Measurements from ENCODE around the gene LKAAEAR1.

LKAAEAR1 gene

GRCh38 chr20:64077541-64077875 is 6.7 kb downstream of the LKAAEAR1 start:
- no peak for DNase-seq

GRCh38 chr20:64077094-64077493 is 7.1 kb downstream of the LKAAEAR1 start:
- no peak for DNase-seq

DNA sequence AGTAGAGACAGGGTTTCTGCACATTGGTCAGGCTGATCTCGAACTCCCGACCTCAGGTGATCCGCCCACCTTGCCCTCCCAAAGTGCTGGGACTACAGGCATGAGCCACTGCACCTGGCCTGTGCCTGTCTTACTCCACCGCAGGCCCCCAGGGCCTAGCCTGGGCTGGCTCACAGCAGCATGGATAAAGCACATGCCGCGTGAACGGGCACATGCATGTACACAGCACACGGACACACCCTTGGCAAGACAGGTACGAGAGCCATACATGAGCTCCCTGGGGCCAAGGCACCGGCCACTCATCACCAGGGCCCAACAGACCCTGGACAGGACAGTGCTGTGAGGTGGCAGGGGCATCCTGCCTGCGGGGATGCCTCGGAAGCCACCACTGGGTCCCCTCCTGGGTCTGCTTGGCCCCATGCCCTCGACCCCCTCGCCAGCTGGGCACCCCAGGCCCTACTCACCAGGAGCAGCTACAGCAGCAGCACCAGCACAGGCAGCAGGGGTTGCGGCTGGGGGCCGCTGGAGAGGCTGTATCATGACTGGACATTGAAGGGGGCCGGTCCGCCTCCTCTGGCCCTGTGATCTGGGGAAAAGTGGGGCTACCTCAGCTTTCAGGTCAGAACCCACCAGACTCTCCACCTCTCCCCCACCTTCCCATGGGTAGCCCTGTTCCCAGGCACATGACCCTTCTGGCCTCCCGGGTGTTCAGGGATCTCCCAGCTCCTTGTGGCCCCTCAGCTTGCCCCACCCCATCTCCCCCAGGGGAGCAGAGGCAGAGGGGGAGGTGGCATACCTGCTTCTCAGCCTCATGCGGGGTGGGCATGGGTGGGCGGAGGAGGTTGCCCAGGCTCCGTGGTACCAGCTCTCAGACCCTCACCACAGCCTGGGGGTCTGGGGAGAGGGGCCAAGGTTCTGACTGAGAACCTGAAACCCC is 7.9 kb downstream of the LKAAEAR1 start:
- DNase-seq: no peak

GRCh38 chr20:64075556-64075955 is 8.6 kb downstream of the LKAAEAR1 start:
- no peak for DNase-seq

GRCh38 chr20:64074963-64075362 is 9.2 kb downstream of the LKAAEAR1 start:
- no peak for DNase-seq

DNA sequence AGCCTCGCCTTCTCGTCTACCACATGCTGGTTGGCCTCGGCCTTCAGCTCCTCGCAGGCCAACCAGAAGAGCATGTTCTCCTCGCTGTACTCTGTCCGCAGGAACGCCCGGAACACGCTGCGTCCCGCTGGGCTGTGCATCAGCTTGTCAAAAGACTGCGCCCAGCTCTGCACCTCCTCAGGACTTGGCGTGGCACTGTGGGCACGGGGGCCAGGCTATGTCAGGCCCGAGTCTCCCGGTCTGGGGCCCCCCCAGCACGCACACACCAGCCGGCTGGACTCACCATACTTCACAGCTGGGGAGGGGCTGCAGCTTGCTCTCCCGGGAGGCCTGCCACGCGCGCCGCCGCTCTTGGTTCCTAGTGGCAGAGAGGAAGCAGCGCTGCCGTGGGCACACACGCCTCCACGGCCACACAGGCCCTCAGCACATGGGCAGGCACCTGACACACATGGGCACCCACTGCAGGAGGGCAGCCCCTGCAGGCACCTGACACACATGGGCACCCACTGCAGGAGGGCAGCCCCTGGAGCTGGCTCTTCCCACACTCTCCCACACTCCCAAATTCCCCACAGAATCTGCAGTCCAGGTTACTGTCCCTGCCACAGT is 9.9 kb downstream of the LKAAEAR1 start:
- DNase-seq: no peak

DNA sequence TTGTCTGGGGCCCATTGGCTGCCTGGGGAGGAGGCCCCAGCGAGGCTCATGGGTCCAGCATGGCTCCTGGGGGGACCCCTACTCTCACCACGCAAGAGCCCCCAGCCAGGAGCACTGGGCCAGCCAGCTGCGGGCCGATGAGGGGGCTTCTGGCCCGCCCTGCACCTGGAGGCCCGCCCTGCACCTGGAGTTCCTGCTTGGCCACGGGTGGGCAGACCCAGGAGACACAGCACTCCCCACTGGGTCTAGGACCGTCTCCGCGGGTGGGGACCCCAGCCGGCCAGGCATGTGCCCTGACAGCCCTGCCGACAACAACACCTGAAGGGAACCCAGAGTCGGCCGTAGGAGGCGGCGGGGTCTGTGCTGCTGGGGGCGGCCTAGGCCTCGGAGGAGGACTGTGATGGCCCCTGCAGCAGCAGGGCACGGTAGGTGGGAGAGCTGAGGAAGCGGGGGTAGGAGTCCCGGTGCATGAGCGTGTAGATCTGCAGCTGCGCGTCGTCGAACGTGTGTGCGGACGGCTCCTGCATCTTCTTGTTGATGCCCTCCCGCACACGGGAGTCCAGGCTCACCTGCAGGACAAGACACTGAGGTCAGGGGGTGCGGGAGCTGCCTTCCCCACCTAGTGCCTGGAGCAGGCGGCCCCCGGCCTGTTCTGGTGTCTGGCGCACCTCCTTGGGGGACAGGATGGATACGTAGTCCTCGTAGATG is 10.6 kb downstream of the LKAAEAR1 start:
- no peak for DNase-seq

DNA sequence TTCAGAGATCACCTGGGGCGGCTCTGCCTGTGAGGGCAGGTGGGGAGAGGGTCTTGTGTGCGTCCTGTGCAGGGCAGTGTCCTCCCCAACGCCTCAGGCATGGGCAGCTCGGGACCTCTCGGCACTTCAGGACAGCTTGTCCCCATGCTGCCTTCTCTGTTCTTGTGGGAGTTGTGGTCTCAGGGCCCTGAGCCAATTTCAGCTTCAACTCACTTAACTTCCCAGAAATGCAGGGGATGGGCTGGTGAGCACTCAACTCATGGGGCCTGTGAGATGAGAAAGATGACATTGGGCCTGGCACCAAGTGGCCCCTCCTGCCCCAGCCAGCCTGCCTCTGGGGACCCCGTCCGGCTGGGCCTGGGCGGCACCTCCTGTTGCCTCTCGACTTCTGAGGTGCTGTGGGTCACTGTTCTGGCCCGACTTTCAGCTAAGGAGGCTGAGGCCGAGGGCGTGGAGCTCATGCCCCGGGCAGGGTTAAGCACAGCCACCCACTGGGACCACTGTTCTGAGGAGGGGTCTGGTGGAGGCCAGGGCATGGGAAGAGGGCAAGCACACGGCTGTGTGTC is 11.6 kb downstream of the LKAAEAR1 start:
- DNase-seq: no peak

DNA sequence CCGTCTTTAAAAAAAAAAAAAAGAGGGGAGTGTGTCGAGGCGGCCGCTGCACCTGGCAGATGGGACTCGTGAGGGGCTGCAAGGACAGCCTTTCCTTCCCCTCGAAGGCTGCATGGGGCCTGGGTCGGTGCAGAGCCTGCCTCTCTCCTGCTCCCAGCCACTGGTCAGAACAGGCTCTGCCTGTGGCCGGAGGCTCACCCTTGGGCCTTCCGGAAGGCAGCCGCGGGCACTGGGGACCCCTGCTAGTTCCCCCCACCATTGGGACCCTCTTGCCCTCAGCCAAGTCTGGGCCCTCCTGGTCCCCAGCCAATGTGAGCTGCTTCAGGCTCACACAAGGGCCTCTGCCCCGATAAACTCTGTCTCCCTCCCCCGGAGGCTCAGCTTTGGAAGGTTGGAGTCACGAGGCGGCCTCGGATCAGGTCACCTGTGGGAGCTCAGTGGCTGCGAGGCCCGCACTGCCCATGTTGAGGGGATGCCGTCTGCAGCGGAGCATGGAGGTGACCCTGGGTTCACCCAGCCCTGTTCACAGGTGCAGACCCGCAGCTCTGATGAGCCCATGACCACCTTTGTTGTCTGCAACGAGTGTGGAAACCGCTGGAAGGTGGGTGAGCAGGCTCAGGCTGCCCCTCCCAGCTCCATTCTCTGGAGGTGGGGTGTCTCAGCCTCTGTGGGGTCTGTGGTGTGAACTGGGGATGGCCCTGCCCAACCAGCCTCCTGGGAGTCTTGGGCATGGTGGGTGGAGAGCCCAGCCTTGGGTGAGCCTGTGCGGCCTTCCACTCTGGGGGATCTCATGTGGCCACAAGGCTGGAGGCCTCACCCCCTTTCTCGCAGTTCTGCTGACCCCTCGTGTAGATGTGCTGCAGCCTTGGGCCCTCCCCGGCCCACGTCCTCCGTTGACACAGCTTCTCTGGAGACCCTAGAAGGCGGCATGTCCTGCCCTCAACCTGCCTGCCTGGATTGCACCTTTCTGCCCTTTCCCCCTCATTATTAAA is 12.6 kb downstream of the LKAAEAR1 start:
- DNase-seq: no peak

- DNase-seq: no peak
Observed at GRCh38 chr20:64070244-64070993, 13.8 kb downstream of the LKAAEAR1 start.

DNA sequence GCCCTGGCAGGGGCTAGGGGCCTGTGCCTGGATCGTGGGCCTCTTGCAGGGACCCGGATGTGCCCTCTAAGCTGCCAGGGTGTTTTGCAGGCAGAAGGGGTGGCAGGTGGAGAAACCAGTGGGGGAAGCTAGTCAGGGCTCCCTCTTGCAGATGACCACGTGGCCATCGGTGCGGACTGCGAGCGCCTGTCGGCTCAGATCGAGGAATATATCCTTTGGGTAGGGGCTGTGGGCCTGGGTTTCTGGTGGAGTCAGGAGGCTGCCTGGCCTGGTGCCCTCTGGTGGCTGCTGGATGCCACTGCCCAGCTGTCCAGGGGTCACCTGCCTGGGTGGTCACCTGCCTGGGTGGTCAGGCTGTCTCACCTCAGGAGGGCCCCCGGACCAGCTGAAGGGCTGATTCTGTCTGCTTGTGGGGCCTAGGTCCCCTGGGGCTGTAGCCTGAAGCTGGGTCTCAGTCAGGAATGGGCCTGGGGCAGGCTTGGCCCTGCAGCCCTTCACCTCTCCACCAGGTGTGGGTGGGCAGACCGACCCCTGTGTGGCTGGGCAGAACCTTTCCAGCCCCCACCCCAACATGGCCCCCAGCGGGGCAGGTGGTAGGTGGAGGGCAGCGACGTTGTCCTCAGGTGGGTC is 14.5 kb downstream of the LKAAEAR1 start:
- DNase-seq: no peak

GRCh38 chr20:64069209-64069613 is 15.0 kb downstream of the LKAAEAR1 start:
- DNase-seq: no peak

DNA sequence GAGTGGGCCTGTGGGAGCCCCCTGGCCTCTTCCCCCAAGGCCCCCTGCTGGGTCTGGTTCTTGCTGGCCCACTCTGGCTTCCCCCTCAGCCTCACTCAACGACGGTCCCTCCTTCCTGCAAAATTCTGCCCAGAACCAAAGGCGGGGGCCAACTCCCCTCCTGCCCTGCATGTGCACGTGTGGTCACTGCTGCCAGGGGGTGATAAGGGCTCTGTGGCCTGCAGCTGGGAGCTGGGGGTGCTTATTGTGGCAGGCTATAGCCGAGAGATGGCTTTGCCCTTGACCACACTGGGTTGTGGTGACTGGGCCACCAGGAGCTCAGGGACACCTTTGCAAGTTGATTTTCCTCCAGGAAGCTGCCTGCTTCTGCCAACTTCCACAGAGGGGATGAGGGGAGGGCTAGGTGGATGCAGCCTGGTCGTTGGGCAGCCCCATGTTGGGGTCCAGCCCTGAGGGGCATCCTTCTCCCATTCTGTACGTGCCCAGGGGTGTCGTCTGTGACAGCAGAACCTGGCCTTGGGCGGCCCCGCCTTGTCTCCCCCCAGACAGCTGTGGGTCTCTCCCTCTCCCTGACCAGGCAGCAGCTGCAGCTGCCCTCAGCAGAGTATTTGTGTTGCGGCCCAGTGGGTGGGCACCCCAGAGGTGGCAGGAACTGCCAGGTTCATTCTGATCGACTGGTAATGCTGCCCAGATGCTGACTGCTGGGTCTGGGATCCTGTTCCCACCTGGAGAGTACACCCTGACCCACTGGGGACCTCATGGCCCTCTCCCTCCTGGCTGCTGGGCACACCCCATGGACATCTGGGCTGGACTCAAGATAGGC is 15.6 kb downstream of the LKAAEAR1 start:
- DNase-seq: no peak

- DNase-seq: no peak
Observed at GRCh38 chr20:64067733-64068307, 16.4 kb downstream of the LKAAEAR1 start.

DNA sequence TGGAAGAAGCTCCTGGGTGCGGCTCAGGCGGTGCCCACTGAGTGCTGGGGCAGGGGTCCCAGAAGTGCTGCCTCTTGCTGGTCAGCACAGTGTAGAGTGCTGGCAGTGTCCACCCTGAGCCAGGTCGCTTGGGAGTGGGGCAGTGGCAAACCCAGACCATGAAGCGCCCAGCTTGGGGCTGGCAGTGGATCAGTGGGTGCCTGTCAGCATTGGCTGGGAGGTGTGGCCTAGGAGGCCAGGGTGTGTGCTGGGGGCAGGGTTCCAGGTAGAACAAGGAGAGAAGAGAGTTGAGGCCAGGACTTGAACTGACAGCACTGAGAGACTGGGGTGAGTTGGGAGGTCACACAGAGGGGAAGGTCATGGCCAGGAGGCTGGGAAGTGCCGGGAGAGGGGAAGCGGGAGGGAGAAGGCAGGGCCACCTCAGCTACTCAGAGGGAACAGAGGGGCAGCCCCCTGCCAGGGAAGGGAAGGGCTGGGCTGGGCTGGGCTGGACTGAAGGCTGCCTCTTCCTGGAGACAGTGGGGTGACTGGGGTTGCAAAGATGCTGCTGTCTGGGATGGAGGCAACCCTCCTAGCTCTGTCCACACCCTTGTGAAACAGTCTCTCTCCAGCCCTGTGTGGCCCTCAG is 17.1 kb downstream of the LKAAEAR1 start:
- DNase-seq: no peak

DNA sequence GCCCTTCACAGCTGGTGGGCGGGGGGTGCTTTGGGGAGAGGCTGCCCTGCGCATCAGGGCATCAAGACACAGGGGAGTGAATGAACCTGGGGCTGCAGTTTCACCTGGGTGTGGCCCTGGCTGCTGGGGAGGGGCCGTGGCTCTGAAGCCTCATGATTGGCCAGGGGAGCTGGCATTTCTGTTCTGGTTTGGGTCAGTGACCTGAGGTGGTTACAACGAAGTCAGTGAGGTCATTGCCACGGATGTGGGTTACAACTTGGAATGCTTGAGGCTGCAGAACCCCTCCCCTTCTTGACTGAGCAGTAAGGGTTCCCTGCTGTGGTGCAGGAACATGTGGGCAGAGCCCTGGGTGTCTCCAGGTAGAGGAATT is 18.2 kb downstream of the LKAAEAR1 start:
- DNase-seq: no peak

- no peak for DNase-seq
Observed at GRCh38 chr20:64065062-64065973, 18.9 kb downstream of the LKAAEAR1 start.

DNA sequence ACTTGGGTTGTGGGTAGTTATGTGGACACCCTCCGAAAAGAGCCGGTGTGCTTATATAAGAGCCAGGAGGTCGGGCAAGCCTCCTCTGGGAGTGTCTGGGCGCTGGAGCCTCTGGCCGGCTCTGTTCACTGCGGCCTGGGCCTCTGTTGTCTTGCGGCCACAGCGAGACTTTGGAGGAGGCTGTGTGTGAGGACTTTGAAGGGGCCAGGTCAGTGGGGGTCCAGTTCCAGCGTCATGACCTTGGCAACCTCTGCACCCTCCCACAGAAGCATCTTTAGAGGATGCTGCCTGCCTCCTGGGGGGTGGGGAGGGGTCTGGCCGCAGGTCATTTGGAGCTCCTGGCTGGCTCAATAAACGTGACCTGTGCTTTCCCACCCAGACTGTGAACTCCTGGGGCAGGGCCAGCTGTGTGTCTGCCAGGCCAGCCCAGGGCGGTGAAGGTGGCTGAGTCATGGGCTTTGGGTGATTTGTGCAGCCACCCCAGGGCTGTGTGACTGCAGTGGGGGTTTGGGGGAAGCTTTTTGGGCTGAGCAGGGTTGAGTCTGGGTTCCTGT is 20.0 kb downstream of the LKAAEAR1 start:
- DNase-seq: no peak

All from NCI-H1092 treated with DMSO at 0.1 percent for 48 hours (cell line).